Islet of Langerhans (tissue), 1 donor: ENCODE measurements around the gene ELMOD3.
"Not testable (repeated sequence)": the region's sequence is repeated elsewhere in the genome, so short reads cannot be mapped to it uniquely, and the experiment has no call there.

Source experiments
- FAIRE-seq: peaks from one replicate; lab custom pipeline; 2011; peaks lifted over from hg19 to GRCh38; lab: Jason Lieb, UNC

The ELMOD3 gene

GRCh38 chr2:85354286-85355072 lies at the start of gene ELMOD3, which contains the start of gene RETSAT:
ELMOD3 (plus strand) TSS chr2:85354769; CDS start chr2:85357199, 2,430 bp downstream.
RETSAT (minus strand) TSS chr2:85354528; CDS start chr2:85354507, 21 bp downstream.
- peak; percentile 5 for FAIRE-seq

GRCh38 chr2:85307527-85307897 lies 47.1 kb upstream of the ELMOD3 start:
- no peak for FAIRE-seq

- FAIRE-seq, result no peak
Measured at GRCh38 chr2:85308201-85308600, 46.4 kb upstream of the ELMOD3 start.

GRCh38 chr2:85308896-85309555 lies 45.5 kb upstream of the ELMOD3 start:
- no peak for FAIRE-seq

GRCh38 chr2:85309699-85310321 lies 44.8 kb upstream of the ELMOD3 start:
- no peak for FAIRE-seq

- FAIRE-seq, result no peak
Measured at GRCh38 chr2:85310330-85310729, 44.2 kb upstream of the ELMOD3 start.

GRCh38 chr2:85312404-85312803 lies 42.2 kb upstream of the ELMOD3 start:
- no peak for FAIRE-seq

- FAIRE-seq, result no peak
Measured at GRCh38 chr2:85314884-85315242, 39.7 kb upstream of the ELMOD3 start.

GRCh38 chr2:85315921-85316320 lies 38.6 kb upstream of the ELMOD3 start:
- FAIRE-seq, result not testable (repeated sequence)

GRCh38 chr2:85318222-85319074 lies 36.1 kb upstream of the ELMOD3 start:
- no peak for FAIRE-seq

GRCh38 chr2:85319796-85320195 lies 34.8 kb upstream of the ELMOD3 start:
- FAIRE-seq, result no peak

- FAIRE-seq, result no peak
Measured at GRCh38 chr2:85323351-85323987, 31.1 kb upstream of the ELMOD3 start.

- not testable (repeated sequence) for FAIRE-seq
Measured at GRCh38 chr2:85323988-85324367, 30.6 kb upstream of the ELMOD3 start.

GRCh38 chr2:85324639-85325465 lies 29.7 kb upstream of the ELMOD3 start:
- FAIRE-seq, result peak; percentile 49

GRCh38 chr2:85325466-85325811 lies 29.1 kb upstream of the ELMOD3 start:
- no peak for FAIRE-seq

- FAIRE-seq, result no peak
Measured at GRCh38 chr2:85326406-85327159, 28.0 kb upstream of the ELMOD3 start.

- FAIRE-seq, result no peak
Measured at GRCh38 chr2:85327160-85327821, 27.3 kb upstream of the ELMOD3 start.

GRCh38 chr2:85327822-85328617 lies 26.5 kb upstream of the ELMOD3 start, which contains the start of gene TGOLN2:
TGOLN2 (minus strand) TSS chr2:85327989; CDS start chr2:85327962, 27 bp downstream.
- FAIRE-seq, result no peak

- no peak for FAIRE-seq
Measured at GRCh38 chr2:85329181-85329651, 25.4 kb upstream of the ELMOD3 start.
